ENCODE measurements around the gene PEA15. TPM values are rescaled to one million over a fixed set of nuclear protein-coding genes. Genes with fewer than 3 reads are reported as not detected.
A peak's percentile ranks its signal among the peaks of the same experiment; 100 is the strongest.

Gene PEA15
- total RNA-seq, 1 experiment from 2014 or later: 153 TPM

DNA sequence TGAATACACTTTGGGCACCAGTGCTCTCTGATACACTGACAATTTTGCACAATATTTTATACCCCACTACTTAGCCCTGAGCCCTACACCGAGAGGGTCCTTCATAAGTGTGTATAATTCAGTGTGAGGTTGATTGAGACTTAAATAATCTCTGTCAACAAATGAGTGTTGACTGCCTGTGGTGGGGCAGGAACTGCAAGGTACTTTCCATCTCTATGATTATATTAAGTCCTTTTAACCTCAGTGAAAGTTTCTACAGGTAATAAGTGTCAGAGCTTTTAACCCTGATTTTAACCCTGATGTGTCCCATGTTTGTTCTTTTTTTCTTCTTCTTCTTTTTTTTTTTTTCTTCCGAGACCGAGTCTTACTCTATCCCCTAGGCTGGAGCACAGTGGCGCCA, 9.0 kb upstream of the PEA15 start:
- CTCF ChIA-PET: no interaction called here
- no peak overlapping the region for H3K27ac Mint-ChIP-seq (ENCODE audit: unreplicated experiment)
- no TSS peak for BruUV-seq (replicated peaks)
- H3K36me3 Mint-ChIP-seq (ENCODE audit: insufficient read depth, unreplicated experiment): no peaks in the 10 kb centered on the region
- H3K4me1 Mint-ChIP-seq (ENCODE audit: low read depth, unreplicated experiment): no peaks in the 10 kb centered on the region
- peaks cover 13% of the 10 kb centered on the region for H3K27me3 Mint-ChIP-seq (ENCODE audit: unreplicated experiment)
- H3K9me3 Mint-ChIP-seq (ENCODE audit: low read depth, unreplicated experiment): no peaks in the 10 kb centered on the region
- no peak for DNase-seq
- intact Hi-C loops (cut with micrococcal nuclease; ENCODE audit: unreplicated experiment): no loop called here
- TF ChIP-seq, protein P1, sequence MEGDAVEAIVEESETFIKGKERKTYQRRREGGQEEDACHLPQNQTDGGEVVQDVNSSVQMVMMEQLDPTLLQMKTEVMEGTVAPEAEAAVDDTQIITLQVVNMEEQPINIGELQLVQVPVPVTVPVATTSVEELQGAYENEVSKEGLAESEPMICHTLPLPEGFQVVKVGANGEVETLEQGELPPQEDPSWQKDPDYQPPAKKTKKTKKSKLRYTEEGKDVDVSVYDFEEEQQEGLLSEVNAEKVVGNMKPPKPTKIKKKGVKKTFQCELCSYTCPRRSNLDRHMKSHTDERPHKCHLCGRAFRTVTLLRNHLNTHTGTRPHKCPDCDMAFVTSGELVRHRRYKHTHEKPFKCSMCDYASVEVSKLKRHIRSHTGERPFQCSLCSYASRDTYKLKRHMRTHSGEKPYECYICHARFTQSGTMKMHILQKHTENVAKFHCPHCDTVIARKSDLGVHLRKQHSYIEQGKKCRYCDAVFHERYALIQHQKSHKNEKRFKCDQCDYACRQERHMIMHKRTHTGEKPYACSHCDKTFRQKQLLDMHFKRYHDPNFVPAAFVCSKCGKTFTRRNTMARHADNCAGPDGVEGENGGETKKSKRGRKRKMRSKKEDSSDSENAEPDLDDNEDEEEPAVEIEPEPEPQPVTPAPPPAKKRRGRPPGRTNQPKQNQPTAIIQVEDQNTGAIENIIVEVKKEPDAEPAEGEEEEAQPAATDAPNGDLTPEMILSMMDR (IDR thresholded peaks at IDR 0.05; ENCODE audit: unreplicated experiment): no peak
- no peak overlapping the region for H3K4me3 Mint-ChIP-seq (ENCODE audit: low read depth, unreplicated experiment)

DNA sequence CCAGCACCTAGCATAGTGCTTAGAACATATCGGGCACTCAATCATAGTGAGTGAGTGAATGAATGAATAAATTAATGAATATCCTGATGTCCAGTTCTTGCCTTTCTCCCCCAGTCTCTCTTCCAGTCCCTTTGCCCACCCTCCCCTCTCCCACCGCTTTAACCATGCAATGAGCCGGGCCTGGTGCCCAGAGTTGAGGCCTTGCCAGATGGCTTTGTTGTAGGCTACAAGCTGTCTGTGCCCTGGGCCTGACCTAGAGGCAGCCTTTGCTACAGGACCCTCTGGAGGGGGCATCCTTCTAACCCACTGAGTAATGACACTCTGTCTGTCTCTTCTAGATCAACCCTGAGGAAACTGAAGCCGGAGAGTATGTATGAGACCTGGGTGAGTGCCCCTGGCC, 8.0 kb upstream of the PEA15 start:
- Mint-ChIP-seq H3K27ac (ENCODE audit: unreplicated experiment) (no peak overlapping the region), H3K27me3 (ENCODE audit: unreplicated experiment) (peaks cover 13% of the 10 kb centered on the region), H3K36me3 (ENCODE audit: insufficient read depth, unreplicated experiment) (no peaks in the 10 kb centered on the region), H3K4me3 (ENCODE audit: low read depth, unreplicated experiment) (no peak overlapping the region), H3K9me3 (ENCODE audit: low read depth, unreplicated experiment) (no peaks in the 10 kb centered on the region), H3K4me1 (ENCODE audit: low read depth, unreplicated experiment) (no peaks in the 10 kb centered on the region)
- TF ChIP-seq, protein P1 (IDR thresholded peaks at IDR 0.05; ENCODE audit: unreplicated experiment): no peak
- CTCF ChIA-PET: interaction anchor here (1.3 kb wide), 1 partner anchor 22 kb away, joined by 3 read pairs; no protein-coding TSS in a partner anchor
- no peak for DNase-seq
- intact Hi-C loops (cut with micrococcal nuclease; ENCODE audit: unreplicated experiment): no loop called here
- BruUV-seq (replicated peaks): no TSS peak

DNA sequence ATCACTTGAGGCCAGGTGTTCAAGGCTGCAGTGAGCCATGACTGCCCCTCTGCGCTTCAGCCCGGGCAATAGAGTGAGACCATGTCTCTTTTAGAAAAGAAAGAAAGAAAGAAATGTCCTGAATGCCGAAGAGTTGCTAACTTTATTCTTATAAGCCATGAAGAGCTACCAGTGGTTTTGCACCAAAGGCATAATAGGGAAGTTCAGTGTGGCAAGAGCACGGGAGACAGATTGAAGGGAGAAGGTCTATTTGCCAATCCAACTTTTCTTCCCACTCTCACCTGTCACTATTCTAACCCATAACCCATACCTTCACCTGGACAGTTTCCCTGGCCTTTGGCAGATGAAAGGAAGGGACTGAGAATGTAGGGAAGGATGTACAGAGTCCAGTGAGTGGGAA, 4.4 kb upstream of the PEA15 start:
- no TSS peak for BruUV-seq (replicated peaks)
- CTCF ChIA-PET: interaction anchor here (0.6 to 1.0 kb wide), 3 partner anchors 8 to 102 kb away, joined by 3 to 4 read pairs (median 4); no protein-coding TSS in a partner anchor
- Mint-ChIP-seq H3K9me3 (ENCODE audit: low read depth, unreplicated experiment) (no peaks in the 10 kb centered on the region), H3K4me3 (ENCODE audit: low read depth, unreplicated experiment) (no peak overlapping the region), H3K4me1 (ENCODE audit: low read depth, unreplicated experiment) (peaks cover 10% of the 10 kb centered on the region), H3K36me3 (ENCODE audit: insufficient read depth, unreplicated experiment) (peaks cover 20% of the 10 kb centered on the region), H3K27me3 (ENCODE audit: unreplicated experiment) (peaks cover 13% of the 10 kb centered on the region), H3K27ac (ENCODE audit: unreplicated experiment) (no peak overlapping the region)
- intact Hi-C loops (cut with micrococcal nuclease; ENCODE audit: unreplicated experiment): no loop called here
- TF ChIP-seq, protein P1 (IDR thresholded peaks at IDR 0.05; ENCODE audit: unreplicated experiment): no peak
- no peak for DNase-seq

DNA sequence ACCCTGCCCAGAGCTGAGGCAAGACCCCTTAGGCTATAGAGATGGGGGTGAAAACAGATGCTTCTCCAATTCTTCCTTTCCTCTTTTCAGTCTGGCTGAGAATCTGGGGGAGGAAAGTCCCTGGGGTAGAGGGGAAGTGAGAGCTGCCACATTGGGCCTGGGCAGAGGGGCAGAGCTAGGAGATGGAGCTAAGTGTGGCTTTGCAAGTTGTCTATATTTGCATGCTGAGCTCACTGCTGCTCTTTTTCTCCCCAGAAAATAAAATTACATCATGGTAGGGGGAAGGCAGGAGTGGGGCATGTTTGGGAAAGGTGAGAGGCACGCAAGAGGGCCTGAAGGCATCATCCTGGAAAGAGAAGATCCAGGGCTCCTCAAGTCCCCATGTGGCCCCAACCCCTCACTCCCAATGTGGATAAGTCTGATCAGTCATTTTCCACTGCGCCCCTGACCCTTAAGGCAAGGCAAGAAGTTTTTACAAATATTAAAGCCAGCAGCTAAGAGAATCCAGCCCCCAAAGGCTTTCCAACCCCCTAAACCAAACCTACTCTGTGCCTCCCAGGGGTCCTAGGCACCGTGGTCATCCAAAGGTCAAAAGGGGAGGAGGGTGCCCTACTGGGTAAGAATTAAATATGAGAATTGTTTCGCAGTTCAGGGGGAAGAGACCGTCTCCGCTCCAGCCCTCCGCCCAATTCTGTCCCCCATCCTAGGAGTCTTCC, 500 bp upstream of the PEA15 start:
- H3K4me3 Mint-ChIP-seq (ENCODE audit: low read depth, unreplicated experiment): peak overlapping the region; percentile 80
- peaks cover 56% of the 10 kb centered on the region for H3K36me3 Mint-ChIP-seq (ENCODE audit: insufficient read depth, unreplicated experiment)
- H3K27me3 Mint-ChIP-seq (ENCODE audit: unreplicated experiment): peaks cover 10% of the 10 kb centered on the region
- DNase-seq: no peak
- CTCF ChIA-PET: interaction anchor here (2.0 kb wide), 1 partner anchor 12 kb away, joined by 14 read pairs; no protein-coding TSS in a partner anchor
- peak overlapping the region; percentile 67 for H3K27ac Mint-ChIP-seq (ENCODE audit: unreplicated experiment)
- BruUV-seq (replicated peaks): TSS peak; percentile 25
- no peaks in the 10 kb centered on the region for H3K9me3 Mint-ChIP-seq (ENCODE audit: low read depth, unreplicated experiment)
- H3K4me1 Mint-ChIP-seq (ENCODE audit: low read depth, unreplicated experiment): peaks cover 36% of the 10 kb centered on the region
- intact Hi-C loops (cut with micrococcal nuclease; ENCODE audit: unreplicated experiment): no loop called here
- TF ChIP-seq, protein P1 (IDR thresholded peaks at IDR 0.05; ENCODE audit: unreplicated experiment): no peak

Data from Calu3 (cell line).